AG04450 (cell line): ENCODE measurements around the gene SEMA3B. TPM values are rescaled to one million over a fixed set of nuclear protein-coding genes. Genes with fewer than 3 reads are reported as not detected.

Source experiments
- CTCF ChIA-PET: fragments of 300-600, 350-600 bp; formaldehyde crosslinking; extraction: SDS; loops from one replicate; lab custom pipeline; 2022; ENCODE audit warnings: antibody characterized with exemption, inconsistent platforms; lab: Charles Lee
- POLR2A ChIA-PET: fragments of 350-600 bp; formaldehyde crosslinking; extraction: SDS; loops from one replicate; lab custom pipeline; 2021; ENCODE audit warnings: antibody characterized with exemption, inconsistent platforms; lab: Yijun Ruan, JAX
- DNase-seq: peaks from one replicate; pipeline ENCODE4 v3.0.0-alpha.2; 2011; ENCODE audit warnings: low read depth, low spot score
- H3K27ac ChIP-seq: one replicate; pipeline ENCODE4 v1.5.1; 2012; ENCODE audit warnings: low read depth, low read length, control low read depth
- H3K27me3 ChIP-seq: one replicate; pipeline ENCODE4 v1.6.0; 2012; ENCODE audit warnings: low read length; ENCODE audit not compliant: control insufficient read depth, insufficient read depth
- H3K4me3 ChIP-seq: 2 replicates; pipeline ENCODE4 v1.5.1; 2011; ENCODE audit warnings: mild to moderate bottlenecking, low read depth, low read length, control low read depth
- H3K9me3 ChIP-seq: 2 replicates; pipeline ENCODE4 v1.5.1; 2012; ENCODE audit warnings: low read length; ENCODE audit not compliant: control insufficient read depth, insufficient read depth
- CTCF ChIP-seq: IDR thresholded peaks from 2 replicates; pipeline ENCODE4 v1.5.1; 2011; ENCODE audit warnings: low read depth, low read length, control low read depth, inconsistent platforms
- polyA plus RNA-seq: library from polyadenylated mRNA; depleted of rRNA; stranded (reverse); fragments of >200 nt; gene quantifications from 2 replicates; pipeline ENCODE4 v1.2.3, GENCODE V29; 2011

Gene SEMA3B
- polyA plus RNA-seq, 1 experiment = 22.0 TPM

GRCh38 chr3:50297896-50298725, 29.2 kb downstream of the SEMA3B start:
- Histone ChIP-seq H3K27ac (peak overlapping the region; percentile 62), H3K9me3 (no peaks in the 10 kb centered on the region; the same call in 1 of the 2 replicates), H3K4me3 (peak overlapping the region; percentile 74), H3K27me3 (no peaks in the 10 kb centered on the region)
- CTCF ChIA-PET = interaction anchor here (1.6 kb wide), 1 partner anchor 51 kb away, joined by 4 read pairs; no protein-coding TSS in a partner anchor
- DNase-seq = no peak
- TF ChIP-seq CTCF = 0 out of 2 replicates have a peak, but pooled peaks have one; percentile 20
- POLR2A ChIA-PET = interaction anchor here (1.0 kb wide), 1 partner anchor 10 kb away, joined by 3 read pairs; no protein-coding TSS in a partner anchor

GRCh38 chr3:50298836-50299637, 30.1 kb downstream of the SEMA3B start, which contains the start of the genes HYAL3 and NAA80:
HYAL3 (minus strand) TSS chr3:50299405; CDS start chr3:50295602, 3,803 bp downstream.
NAA80 (minus strand) TSS chr3:50299405; CDS start chr3:50297463, 1,942 bp downstream.
- DNase-seq = peak; percentile 99
- CTCF ChIA-PET = interaction anchor here (1.4 to 1.5 kb wide), 2 partner anchors 25 to 53 kb away, joined by 5 to 10 read pairs; no protein-coding TSS in a partner anchor
- TF ChIP-seq CTCF = peak; percentile 27

GRCh38 chr3:50299638-50299928, 30.6 kb downstream of the SEMA3B start:
- no peaks in the 10 kb centered on the region for H3K27me3 ChIP-seq
- no peak for DNase-seq
- POLR2A ChIA-PET = interaction anchor here (0.5 to 1.3 kb wide), 9 partner anchors 16 to 1273 kb away, joined by 3 to 5 read pairs (median 4); partner anchors contain the start of genes CYB561D2, GNAI2 and NPRL2
- CTCF ChIA-PET = interaction anchor here (1.4 to 1.5 kb wide), 2 partner anchors 25 to 53 kb away, joined by 5 to 10 read pairs; no protein-coding TSS in a partner anchor
- no peak for TF ChIP-seq CTCF
- peak overlapping the region; percentile 66 for H3K4me3 ChIP-seq
- no peaks in the 10 kb centered on the region; the same call in 1 of the 2 replicates for H3K9me3 ChIP-seq
- H3K27ac ChIP-seq = peak overlapping the region; percentile 25

More at GRCh38 chr3:50298836-50299637, 30.1 kb downstream of the SEMA3B start, which contains the start of the genes HYAL3 and NAA80:
- peak within 1 kb of the TSS; percentile 74 for H3K4me3 ChIP-seq
- no peaks in the 10 kb centered on the region; the same call in 1 of the 2 replicates for H3K9me3 ChIP-seq
- H3K27ac ChIP-seq = peak within 1 kb of the TSS; percentile 62
- H3K27me3 ChIP-seq = no peaks in the 10 kb centered on the region
- POLR2A ChIA-PET = interaction anchor here (0.5 to 1.3 kb wide), 11 partner anchors 11 to 1273 kb away, joined by 3 to 5 read pairs (median 4); partner anchors contain the start of genes CYB561D2, GNAI2 and NPRL2

GRCh38 chr3:50299929-50300680, 31.2 kb downstream of the SEMA3B start:
- Histone ChIP-seq H3K9me3 (no peaks in the 10 kb centered on the region; the same call in 1 of the 2 replicates), H3K27ac (peak overlapping the region; percentile 25), H3K27me3 (no peaks in the 10 kb centered on the region), H3K4me3 (peak overlapping the region; percentile 66)
- TF ChIP-seq CTCF = no peak
- no peak for DNase-seq
- CTCF ChIA-PET = interaction anchor here (1.4 to 1.5 kb wide), 2 partner anchors 24 to 54 kb away, joined by 5 to 10 read pairs; no protein-coding TSS in a partner anchor
- POLR2A ChIA-PET = interaction anchor here (0.5 to 1.3 kb wide), 9 partner anchors 15 to 1272 kb away, joined by 3 to 5 read pairs (median 4); partner anchors contain the start of genes CYB561D2, GNAI2 and NPRL2
